IMR-90 (cell line): ENCODE results near the gene TMEM117. TPM values are rescaled to one million over a fixed set of nuclear protein-coding genes. Genes with fewer than 3 reads are reported as not detected.

ENCODE experiments used
- ATAC-seq: fragments of 200-7000 bp; cut with Tn5 transposase; 2 replicates; pipeline ENCODE4 v1.9.1; 2020; ENCODE audit warnings: low read depth, mild to moderate bottlenecking, moderate library complexity
- BruUV-seq: library from RNA; stranded (reverse); fragments of 400-500 nt; replicated peaks from 2 replicates; lab custom pipeline; 2021; lab: Mats Ljungman, UMichigan
- CTCF ChIA-PET: fragments of 300-600 bp; formaldehyde crosslinking; extraction: SDS; loops from one replicate; lab custom pipeline; 2021; ENCODE audit warnings: antibody characterized with exemption; lab: Yijun Ruan, JAX
- POLR2A ChIA-PET: fragments of 300-600 bp; sonication (Branson Sonifier 250); formaldehyde crosslinking; loops from one replicate; lab custom pipeline; 2022; ENCODE audit warnings: antibody characterized with exemption; ENCODE audit not compliant: unreplicated experiment; lab: Charles Lee
- DNase-seq: peaks from one replicate; pipeline ENCODE4 v3.0.0; 2013
- H2AFZ ChIP-seq: replicated peaks from 2 replicates; pipeline ENCODE3; 2013; ENCODE audit warnings: low read length, mild to moderate bottlenecking; ENCODE audit not compliant: poor library complexity
- H2AK5ac ChIP-seq: 2 replicates; pipeline ENCODE4 v1.6.1; 2013; ENCODE audit warnings: low read depth, low read length, inconsistent platforms
- H2AK9ac ChIP-seq: replicated peaks from 2 replicates; pipeline ENCODE3; 2013; ENCODE audit warnings: mild to moderate bottlenecking, low read depth, low read length, moderate library complexity; ENCODE audit not compliant: poor library complexity
- H2BK120ac ChIP-seq: 2 replicates; pipeline ENCODE4 v1.6.1; 2013; ENCODE audit warnings: low read depth, low read length, inconsistent platforms
- H2BK15ac ChIP-seq: 3 replicates; pipeline ENCODE4 v1.6.1; 2013; ENCODE audit warnings: low read depth, low read length, inconsistent platforms
- H2BK20ac ChIP-seq: 2 replicates; pipeline ENCODE4 v1.6.1; 2013; ENCODE audit warnings: low read depth, mild to moderate bottlenecking, inconsistent platforms, low read length, moderate library complexity
- H2BK5ac ChIP-seq: 2 replicates; pipeline ENCODE4 v1.6.1; 2013; ENCODE audit warnings: mild to moderate bottlenecking, low read depth, low read length, inconsistent platforms; ENCODE audit not compliant: poor library complexity, severe bottlenecking
- H3K14ac ChIP-seq: replicated peaks from 2 replicates; pipeline ENCODE4 v1.6.1; 2013; ENCODE audit warnings: low read depth, low read length, inconsistent platforms
- H3K18ac ChIP-seq: 2 replicates; pipeline ENCODE4 v1.6.1; 2013; ENCODE audit warnings: low read depth, low read length, control low read depth
- H3K23ac ChIP-seq: 2 replicates; pipeline ENCODE4 v1.6.1; 2013; ENCODE audit warnings: low read depth, low read length, inconsistent platforms
- H3K27ac ChIP-seq: 2 replicates; pipeline ENCODE4 v1.5.1; 2013; ENCODE audit warnings: mild to moderate bottlenecking, control low read depth, low read length; ENCODE audit not compliant: insufficient read depth
- H3K27me3 ChIP-seq: 2 replicates; pipeline ENCODE4 v1.6.1; 2013; ENCODE audit warnings: low read length; ENCODE audit not compliant: control insufficient read depth, insufficient read depth
- H3K36me3 ChIP-seq: 2 replicates; pipeline ENCODE4 v1.6.1; 2013; ENCODE audit warnings: low read length, mixed read lengths; ENCODE audit not compliant: control insufficient read depth, insufficient read depth
- H3K4ac ChIP-seq: 2 replicates; pipeline ENCODE4 v1.6.1; 2013; ENCODE audit warnings: low read depth, low read length, inconsistent platforms
- H3K4me1 ChIP-seq: 2 replicates; pipeline ENCODE4 v1.6.1; 2013; ENCODE audit warnings: low read length, mixed read lengths; ENCODE audit not compliant: control insufficient read depth, insufficient read depth
- H3K4me2 ChIP-seq: 2 replicates; pipeline ENCODE4 v1.6.1; 2013; ENCODE audit warnings: low read depth, mild to moderate bottlenecking, control low read depth, low read length, moderate library complexity
- H3K4me3 ChIP-seq: 2 replicates; pipeline ENCODE4 v1.5.1; 2013; ENCODE audit warnings: low read depth, mild to moderate bottlenecking, control low read depth, low read length, moderate library complexity; ENCODE audit not compliant: insufficient read depth
- H3K56ac ChIP-seq: 2 replicates; pipeline ENCODE4 v1.6.1; 2013; ENCODE audit warnings: low read length, inconsistent platforms; ENCODE audit not compliant: insufficient read depth; ENCODE audit errors: extremely low read depth
- H3K79me1 ChIP-seq, 2 experiments: 2 replicates each; pipeline ENCODE4 v1.6.1; 2013; ENCODE audit warnings: low read length in 2 of 2, inconsistent platforms in 1 of 2, low read depth in 1 of 2
- H3K9ac ChIP-seq: 2 replicates; pipeline ENCODE4 v1.6.1; 2013; ENCODE audit warnings: low read depth, low read length, control low read depth
- H3K9me1 ChIP-seq: 2 replicates; pipeline ENCODE4 v1.6.1; 2013; ENCODE audit warnings: low read length, inconsistent platforms; ENCODE audit not compliant: insufficient read depth
- H3K9me3 ChIP-seq: 2 replicates; pipeline ENCODE4 v1.6.1; 2013; ENCODE audit warnings: low read length; ENCODE audit not compliant: control insufficient read depth, insufficient read depth
- H4K20me1 ChIP-seq: 2 replicates; pipeline ENCODE4 v1.6.1; 2013; ENCODE audit warnings: low read length, inconsistent platforms; ENCODE audit not compliant: insufficient read depth
- H4K5ac ChIP-seq: 2 replicates; pipeline ENCODE4 v1.6.1; 2013; ENCODE audit warnings: mild to moderate bottlenecking, low read depth, low read length, control low read depth
- H4K8ac ChIP-seq, 2 experiments: 2 replicates each; pipeline ENCODE4 v1.6.1; 2013; ENCODE audit warnings: low read depth in 2 of 2, low read length in 2 of 2, control low read depth in 1 of 2, inconsistent platforms in 1 of 2
- H4K91ac ChIP-seq: 2 replicates; pipeline ENCODE4 v1.6.1; 2013; ENCODE audit warnings: low read depth, low read length, inconsistent platforms; ENCODE audit not compliant: insufficient read depth
- BHLHE40 ChIP-seq: fragments of 150-350 bp; IDR thresholded peaks from 2 replicates; pipeline ENCODE4 v1.6.1; 2016; ENCODE audit warnings: mild to moderate bottlenecking, low read depth, low read length
- MAFK ChIP-seq: IDR thresholded peaks from 2 replicates; pipeline ENCODE4 v1.6.1; 2012; ENCODE audit warnings: low read depth, low read length, improper control_type of control experiment
- MAZ ChIP-seq: IDR thresholded peaks from 2 replicates; pipeline ENCODE4 v1.6.1; 2012; ENCODE audit warnings: low read depth, mild to moderate bottlenecking, low read length, improper control_type of control experiment, moderate library complexity, borderline replicate concordance
- NFE2L2 ChIP-seq: fragments of 150-350 bp; IDR thresholded peaks from 2 replicates; pipeline ENCODE4 v1.6.1; 2016; ENCODE audit warnings: low read depth, mild to moderate bottlenecking, low read length
- whole genome bisulfite sequencing, 2 experiments: methylation state at CpG; one replicate each; pipeline versions ENCODE4 v1.1.5 to v1.1.7; 2013; ENCODE audit warnings: missing lambda C conversion rate in 2 of 2; ENCODE audit not compliant: insufficient read length in 1 of 2; ENCODE audit errors: extremely low coverage in 2 of 2; 5-methylcytosine and 5-hydroxymethylcytosine counted together
- dilution Hi-C: fragments of 300-500 bp; cut with HindIII; formaldehyde crosslinking; loops from one replicate; pipeline ENCODE4 v1.14.3; 2018; ENCODE audit warnings: low sequenced_read_pairs; ENCODE audit not compliant: unreplicated experiment
- in situ Hi-C: fragments of 300-500 bp; cut with MboI; formaldehyde crosslinking; loops from 3 replicates; pipeline ENCODE4 v1.14.3; 2019; ENCODE audit warnings: low sequenced_read_pairs, inconsistent platforms, mixed read lengths
- intact Hi-C: fragments of 100-400 bp; cut with micrococcal nuclease; formaldehyde crosslinking; loops from 2 replicates; pipeline ENCODE4 v1.10.0; 2022
- polyA plus RNA-seq, 3 experiments: library from polyadenylated mRNA; depleted of rRNA; stranded (reverse); fragments of >200 nt; gene quantifications; 2 replicates each; pipeline ENCODE4 v1.2.3, GENCODE V29; 2012; ENCODE audit warnings: low replicate concordance in 1 of 3
- total RNA-seq: library from RNA; depleted of rRNA; stranded (reverse); fragments of >200 nt; gene quantifications from 2 replicates; pipeline ENCODE4 v1.2.3, GENCODE V29; 2012
- TF ChIP-seq, protein P1 (sequence below): conservative IDR thresholded peaks from 2 replicates; pipeline ENCODE4 v1.5.1; 2012; ENCODE audit warnings: mild to moderate bottlenecking, low read depth, low read length, improper control_type of control experiment
- TF ChIP-seq, protein P2 (sequence below): fragments of 150-350 bp; IDR thresholded peaks from 2 replicates; pipeline ENCODE4 v1.6.1; 2016; ENCODE audit warnings: low read depth, mild to moderate bottlenecking, low read length, moderate library complexity, borderline replicate concordance

TMEM117 gene
- total and polyA plus RNA-seq, 2 of the 4 experiments (the other 2 are of a cell fraction): 8.7 to 21.0 TPM

DNA sequence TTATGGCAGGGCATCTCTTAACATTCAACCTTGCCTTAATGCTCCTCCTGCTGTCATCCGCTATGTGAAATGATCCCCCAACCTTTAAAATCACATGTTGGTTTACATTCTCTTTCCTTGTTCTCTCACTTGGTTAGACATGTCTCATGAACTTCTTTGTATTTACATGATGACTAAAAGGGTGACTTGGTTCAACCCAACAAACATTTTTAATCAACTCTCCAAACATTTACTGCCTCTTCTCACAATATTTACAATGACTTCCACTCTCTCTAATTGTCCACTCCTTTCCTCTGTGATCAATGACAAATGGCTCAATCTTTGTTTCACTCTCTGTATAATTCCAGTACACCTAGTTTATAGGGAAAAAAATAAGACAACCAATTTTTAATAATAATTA lies 534.1 kb downstream of the TMEM117 start:
- Histone ChIP-seq H3K27ac (no peak overlapping the region), H4K91ac (no peak overlapping the region), H2AK9ac (no peak overlapping the region), H3K14ac (no peak overlapping the region), H4K20me1 (no peaks in the 10 kb centered on the region), H2AFZ (no peak overlapping the region), H2BK15ac (no peak overlapping the region), H3K56ac (no peak overlapping the region), H4K8ac (no peak overlapping the region), H2AK5ac (no peak overlapping the region), H3K4me1 (no peaks in the 10 kb centered on the region), H3K79me1 (no peaks in the 10 kb centered on the region), H3K36me3 (no peaks in the 10 kb centered on the region), H3K4ac (no peak overlapping the region), H3K18ac (no peak overlapping the region), H3K9me3 (no peaks in the 10 kb centered on the region), H3K23ac (no peak overlapping the region), H3K27me3 (no peaks in the 10 kb centered on the region), H2BK20ac (no peak overlapping the region), H4K5ac (no peak overlapping the region), H3K9me1 (peaks cover 3% of the 10 kb centered on the region; the same call in 1 of the 2 replicates), H3K4me3 (no peak overlapping the region), H2BK120ac (no peak overlapping the region), H3K4me2 (no peak overlapping the region), H2BK5ac (no peak overlapping the region), H3K9ac (no peak overlapping the region)
- BruUV-seq: no TSS peak
- POLR2A ChIA-PET: no interaction called here
- no CpG with 5 or more reads among the region's 1 CpG for WGBS, 2 experiments
- TF ChIP-seq BHLHE40: no peak
- TF ChIP-seq, protein P1, sequence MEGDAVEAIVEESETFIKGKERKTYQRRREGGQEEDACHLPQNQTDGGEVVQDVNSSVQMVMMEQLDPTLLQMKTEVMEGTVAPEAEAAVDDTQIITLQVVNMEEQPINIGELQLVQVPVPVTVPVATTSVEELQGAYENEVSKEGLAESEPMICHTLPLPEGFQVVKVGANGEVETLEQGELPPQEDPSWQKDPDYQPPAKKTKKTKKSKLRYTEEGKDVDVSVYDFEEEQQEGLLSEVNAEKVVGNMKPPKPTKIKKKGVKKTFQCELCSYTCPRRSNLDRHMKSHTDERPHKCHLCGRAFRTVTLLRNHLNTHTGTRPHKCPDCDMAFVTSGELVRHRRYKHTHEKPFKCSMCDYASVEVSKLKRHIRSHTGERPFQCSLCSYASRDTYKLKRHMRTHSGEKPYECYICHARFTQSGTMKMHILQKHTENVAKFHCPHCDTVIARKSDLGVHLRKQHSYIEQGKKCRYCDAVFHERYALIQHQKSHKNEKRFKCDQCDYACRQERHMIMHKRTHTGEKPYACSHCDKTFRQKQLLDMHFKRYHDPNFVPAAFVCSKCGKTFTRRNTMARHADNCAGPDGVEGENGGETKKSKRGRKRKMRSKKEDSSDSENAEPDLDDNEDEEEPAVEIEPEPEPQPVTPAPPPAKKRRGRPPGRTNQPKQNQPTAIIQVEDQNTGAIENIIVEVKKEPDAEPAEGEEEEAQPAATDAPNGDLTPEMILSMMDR: no peak
- no peak for TF ChIP-seq MAZ
- no peak for TF ChIP-seq NFE2L2
- TF ChIP-seq, protein P2, sequence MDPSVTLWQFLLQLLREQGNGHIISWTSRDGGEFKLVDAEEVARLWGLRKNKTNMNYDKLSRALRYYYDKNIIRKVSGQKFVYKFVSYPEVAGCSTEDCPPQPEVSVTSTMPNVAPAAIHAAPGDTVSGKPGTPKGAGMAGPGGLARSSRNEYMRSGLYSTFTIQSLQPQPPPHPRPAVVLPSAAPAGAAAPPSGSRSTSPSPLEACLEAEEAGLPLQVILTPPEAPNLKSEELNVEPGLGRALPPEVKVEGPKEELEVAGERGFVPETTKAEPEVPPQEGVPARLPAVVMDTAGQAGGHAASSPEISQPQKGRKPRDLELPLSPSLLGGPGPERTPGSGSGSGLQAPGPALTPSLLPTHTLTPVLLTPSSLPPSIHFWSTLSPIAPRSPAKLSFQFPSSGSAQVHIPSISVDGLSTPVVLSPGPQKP: no peak
- no peak for TF ChIP-seq MAFK
- intact Hi-C loops (no loop called here), dilution Hi-C loops (no loop called here), in situ Hi-C loops (no loop called here)
- DNase-seq (no peak), ATAC-seq (no peak)
- CTCF ChIA-PET: no interaction called here
